ENCODE results near the gene SLC6A17. TPM values are rescaled to one million over a fixed set of nuclear protein-coding genes. Genes with fewer than 3 reads are reported as not detected.

Gene SLC6A17
- total RNA-seq, 1 donor from 2014 or later = 3.6 TPM

- Mint-ChIP-seq H3K36me3 (ENCODE audit: low read depth, unreplicated experiment) (peaks cover 9% of the 10 kb centered on the region), H3K4me1 (ENCODE audit: low read depth, unreplicated experiment) (peaks cover 7% of the 10 kb centered on the region), H3K27ac (ENCODE audit: unreplicated experiment) (no peak overlapping the region), H3K4me3 (ENCODE audit: unreplicated experiment) (no peak overlapping the region), H3K27me3 (ENCODE audit: low read depth, unreplicated experiment) (peaks cover 49% of the 10 kb centered on the region), H3K9me3 (ENCODE audit: unreplicated experiment) (peaks cover 5% of the 10 kb centered on the region)
- H3K9ac ChIP-seq (ENCODE audit: low read length) = no peak overlapping the region
- no peaks in the 10 kb centered on the region for H3K79me2 ChIP-seq (ENCODE audit: insufficient read depth, low read length)
- TF ChIP-seq EZH2 (IDR thresholded peaks at IDR 0.05; ENCODE audit: insufficient read depth, low read length) = no peak
- TF ChIP-seq, protein P1, sequence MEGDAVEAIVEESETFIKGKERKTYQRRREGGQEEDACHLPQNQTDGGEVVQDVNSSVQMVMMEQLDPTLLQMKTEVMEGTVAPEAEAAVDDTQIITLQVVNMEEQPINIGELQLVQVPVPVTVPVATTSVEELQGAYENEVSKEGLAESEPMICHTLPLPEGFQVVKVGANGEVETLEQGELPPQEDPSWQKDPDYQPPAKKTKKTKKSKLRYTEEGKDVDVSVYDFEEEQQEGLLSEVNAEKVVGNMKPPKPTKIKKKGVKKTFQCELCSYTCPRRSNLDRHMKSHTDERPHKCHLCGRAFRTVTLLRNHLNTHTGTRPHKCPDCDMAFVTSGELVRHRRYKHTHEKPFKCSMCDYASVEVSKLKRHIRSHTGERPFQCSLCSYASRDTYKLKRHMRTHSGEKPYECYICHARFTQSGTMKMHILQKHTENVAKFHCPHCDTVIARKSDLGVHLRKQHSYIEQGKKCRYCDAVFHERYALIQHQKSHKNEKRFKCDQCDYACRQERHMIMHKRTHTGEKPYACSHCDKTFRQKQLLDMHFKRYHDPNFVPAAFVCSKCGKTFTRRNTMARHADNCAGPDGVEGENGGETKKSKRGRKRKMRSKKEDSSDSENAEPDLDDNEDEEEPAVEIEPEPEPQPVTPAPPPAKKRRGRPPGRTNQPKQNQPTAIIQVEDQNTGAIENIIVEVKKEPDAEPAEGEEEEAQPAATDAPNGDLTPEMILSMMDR (IDR thresholded peaks at IDR 0.05; ENCODE audit: insufficient read depth, low read depth, low read length) = no peak
- peaks cover 5% of the 10 kb centered on the region for H3K9me3 ChIP-seq (ENCODE audit: insufficient read depth, low read depth, low read length)
- H2AFZ ChIP-seq (ENCODE audit: low read depth, low read length) = no peak overlapping the region
- no peaks in the 10 kb centered on the region for H3K36me3 ChIP-seq (ENCODE audit: insufficient read depth, low read length)
- DNase-seq (ENCODE audit: low read depth) (no peak), FAIRE-seq (no peak)
- H3K4me1 ChIP-seq (ENCODE audit: insufficient read depth, low read length) = no peaks in the 10 kb centered on the region
- no peaks in the 10 kb centered on the region for H4K20me1 ChIP-seq (ENCODE audit: insufficient read depth, low read length)
- no peak overlapping the region for H3K27ac ChIP-seq (ENCODE audit: low read depth, low read length)
- H3K4me2 ChIP-seq (ENCODE audit: low read length) = no peak overlapping the region
- no peaks in the 10 kb centered on the region for H3K27me3 ChIP-seq (ENCODE audit: insufficient read depth, low read length)
- H3K4me3 ChIP-seq (ENCODE audit: insufficient read depth, low read depth, low read length) = no peak overlapping the region
Measured at GRCh38 chr1:110227774-110228173, 77.5 kb downstream of the SLC6A17 start.

- FAIRE-seq = no peak
- peaks cover 6% of the 10 kb centered on the region for H3K9me3 ChIP-seq (ENCODE audit: insufficient read depth, low read depth, low read length)
- no peak overlapping the region for H3K27ac ChIP-seq (ENCODE audit: low read depth, low read length)
- no peak overlapping the region for H3K4me2 ChIP-seq (ENCODE audit: low read length)
- H3K4me1 Mint-ChIP-seq (ENCODE audit: low read depth, unreplicated experiment) = peaks cover 9% of the 10 kb centered on the region
- H3K9me3 Mint-ChIP-seq (ENCODE audit: unreplicated experiment) = peaks cover 5% of the 10 kb centered on the region
- no peak overlapping the region for H2AFZ ChIP-seq (ENCODE audit: low read depth, low read length)
- H3K27ac Mint-ChIP-seq (ENCODE audit: unreplicated experiment) = no peak overlapping the region
- H3K9ac ChIP-seq (ENCODE audit: low read length) = no peak overlapping the region
- H3K79me2 ChIP-seq (ENCODE audit: insufficient read depth, low read length) = no peaks in the 10 kb centered on the region
- no peaks in the 10 kb centered on the region for H3K36me3 ChIP-seq (ENCODE audit: insufficient read depth, low read length)
- peaks cover 7% of the 10 kb centered on the region for H3K36me3 Mint-ChIP-seq (ENCODE audit: low read depth, unreplicated experiment)
- no peak overlapping the region for H3K4me3 ChIP-seq (ENCODE audit: insufficient read depth, low read depth, low read length)
- H3K4me1 ChIP-seq (ENCODE audit: insufficient read depth, low read length) = no peaks in the 10 kb centered on the region
- H3K27me3 Mint-ChIP-seq (ENCODE audit: low read depth, unreplicated experiment) = peaks cover 50% of the 10 kb centered on the region
- H3K27me3 ChIP-seq (ENCODE audit: insufficient read depth, low read length) = no peaks in the 10 kb centered on the region
- TF ChIP-seq, protein P1 (IDR thresholded peaks at IDR 0.05; ENCODE audit: insufficient read depth, low read depth, low read length) = no peak
- TF ChIP-seq EZH2 (IDR thresholded peaks at IDR 0.05; ENCODE audit: insufficient read depth, low read length) = no peak
- no peaks in the 10 kb centered on the region for H4K20me1 ChIP-seq (ENCODE audit: insufficient read depth, low read length)
- no peak overlapping the region for H3K4me3 Mint-ChIP-seq (ENCODE audit: unreplicated experiment)
- DNase-seq (ENCODE audit: low read depth) = no peak
Measured at GRCh38 chr1:110228381-110228780, 78.1 kb downstream of the SLC6A17 start.

- TF ChIP-seq, protein P1 (IDR thresholded peaks at IDR 0.05; ENCODE audit: insufficient read depth, low read depth, low read length) = no peak
- no peak for TF ChIP-seq EZH2 (IDR thresholded peaks at IDR 0.05; ENCODE audit: insufficient read depth, low read length)
- H3K27ac ChIP-seq (ENCODE audit: low read depth, low read length) = no peak overlapping the region
- no peak overlapping the region for H3K27ac Mint-ChIP-seq (ENCODE audit: unreplicated experiment)
- peaks cover 49% of the 10 kb centered on the region for H3K27me3 Mint-ChIP-seq (ENCODE audit: low read depth, unreplicated experiment)
- no peak overlapping the region for H3K9ac ChIP-seq (ENCODE audit: low read length)
- H3K36me3 ChIP-seq (ENCODE audit: insufficient read depth, low read length) = no peaks in the 10 kb centered on the region
- H3K4me3 ChIP-seq (ENCODE audit: insufficient read depth, low read depth, low read length) = no peak overlapping the region
- H3K4me1 Mint-ChIP-seq (ENCODE audit: low read depth, unreplicated experiment) = peaks cover 9% of the 10 kb centered on the region
- H3K9me3 ChIP-seq (ENCODE audit: insufficient read depth, low read depth, low read length) = peaks cover 6% of the 10 kb centered on the region
- no peak overlapping the region for H2AFZ ChIP-seq (ENCODE audit: low read depth, low read length)
- peaks cover 2% of the 10 kb centered on the region for H3K4me1 ChIP-seq (ENCODE audit: insufficient read depth, low read length)
- no peaks in the 10 kb centered on the region for H3K27me3 ChIP-seq (ENCODE audit: insufficient read depth, low read length)
- H4K20me1 ChIP-seq (ENCODE audit: insufficient read depth, low read length) = no peaks in the 10 kb centered on the region
- H3K4me3 Mint-ChIP-seq (ENCODE audit: unreplicated experiment) = no peak overlapping the region
- H3K79me2 ChIP-seq (ENCODE audit: insufficient read depth, low read length) = no peaks in the 10 kb centered on the region
- FAIRE-seq (no peak), DNase-seq (ENCODE audit: low read depth) (no peak)
- H3K9me3 Mint-ChIP-seq (ENCODE audit: unreplicated experiment) = peaks cover 4% of the 10 kb centered on the region
- H3K36me3 Mint-ChIP-seq (ENCODE audit: low read depth, unreplicated experiment) = peaks cover 6% of the 10 kb centered on the region
- no peak overlapping the region for H3K4me2 ChIP-seq (ENCODE audit: low read length)
Measured at GRCh38 chr1:110228869-110229268, 78.6 kb downstream of the SLC6A17 start.

Measured in astrocyte (in vitro differentiated cells and primary cell).